Measurements from ENCODE around the gene COX6B1.
"Not testable (repeated sequence)": the region's sequence is repeated elsewhere in the genome, so short reads cannot be mapped to it uniquely, and the experiment has no call there.

Gene COX6B1, protein sequence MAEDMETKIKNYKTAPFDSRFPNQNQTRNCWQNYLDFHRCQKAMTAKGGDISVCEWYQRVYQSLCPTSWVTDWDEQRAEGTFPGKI

DNA sequence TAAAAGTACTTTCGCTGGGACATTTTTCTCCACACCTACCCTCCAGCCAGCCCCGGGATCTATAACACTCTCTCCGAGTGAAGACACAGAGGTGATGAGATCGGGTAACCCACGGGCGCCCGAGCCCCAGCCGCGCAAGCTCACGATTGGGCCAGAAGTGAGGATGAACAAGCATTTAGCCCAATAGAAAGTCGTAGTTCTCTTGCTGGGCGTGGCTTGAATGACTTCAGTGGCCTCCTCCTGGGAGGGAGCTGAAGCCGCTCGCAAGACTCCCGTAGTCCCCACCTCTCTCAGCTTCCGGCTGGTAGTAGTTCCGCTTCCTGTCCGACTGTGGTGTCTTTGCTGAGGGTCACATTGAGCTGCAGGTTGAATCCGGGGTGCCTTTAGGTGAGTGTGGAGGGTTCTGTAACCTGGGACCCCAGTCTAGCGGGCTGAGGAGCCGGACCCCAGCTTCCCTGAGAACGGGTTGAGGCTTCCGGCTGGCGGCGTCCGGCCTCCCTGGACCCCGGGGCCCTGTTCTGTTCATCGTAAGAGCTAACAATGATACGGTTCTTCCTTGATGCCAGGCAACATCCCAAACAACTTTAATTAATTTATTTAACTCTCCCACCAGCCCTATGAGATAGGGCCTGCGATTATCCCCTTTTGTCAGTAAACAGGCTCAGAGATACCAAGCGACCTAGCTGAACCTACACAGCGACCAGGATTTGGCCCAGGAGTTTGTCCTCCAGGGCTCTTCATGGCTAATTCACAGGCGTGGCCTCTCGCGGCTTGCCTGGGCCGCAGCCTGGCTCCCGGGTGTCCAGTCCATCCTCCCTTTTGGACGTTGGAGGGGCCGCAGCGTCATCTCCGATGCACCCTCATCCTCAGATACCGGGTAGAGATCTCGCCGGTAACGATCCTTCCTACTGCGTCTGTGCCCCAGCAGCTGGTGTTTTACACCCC is at the start of gene COX6B1:
TSS of gene COX6B1 (plus strand) at position 307 of the 945 bp plus-strand sequence. CDS start 2,921 bp downstream, outside the sequence.
- no peak within 1 kb of the TSS for H3K27ac ChIP-seq (ENCODE audit: low read length)
- H3K27me3 ChIP-seq (ENCODE audit: control insufficient read depth, insufficient read depth, low read length) = peaks cover 13% of the 10 kb centered on the region
- H3K9ac ChIP-seq (ENCODE audit: low read length) = peak within 1 kb of the TSS; percentile 79
- H3K36me3 ChIP-seq (ENCODE audit: control insufficient read depth, low read depth, low read length) = peaks cover 5% of the 10 kb centered on the region
- H3K4me1 ChIP-seq (ENCODE audit: control insufficient read depth, low read depth, low read length) = no peaks in the 10 kb centered on the region
- H3K4me3 ChIP-seq (ENCODE audit: low read length) = peak within 1 kb of the TSS; percentile 95
- H3K9me3 ChIP-seq (ENCODE audit: control insufficient read depth, low read depth, low read length) = no peaks in the 10 kb centered on the region

DNA sequence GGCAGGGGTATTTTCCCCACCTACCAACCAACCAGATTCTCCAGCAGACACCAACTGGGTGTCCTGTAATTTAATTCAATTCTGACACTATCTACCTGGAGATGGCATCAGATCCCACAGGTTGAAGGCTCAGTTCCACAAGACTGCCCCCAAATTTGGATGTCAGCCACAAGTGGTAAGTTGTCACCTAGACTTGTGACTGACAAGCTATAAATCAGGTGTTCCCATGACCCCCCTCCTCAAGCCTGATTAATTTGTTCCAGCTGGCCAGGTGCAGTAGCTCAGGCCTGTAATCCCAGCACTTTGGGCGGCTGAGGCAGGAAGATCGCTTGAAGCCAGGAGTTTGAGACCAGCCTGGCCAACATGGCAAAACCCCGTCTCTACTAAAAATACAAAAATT is 46.2 kb upstream of the COX6B1 start:
- Histone ChIP-seq H3K27me3 (ENCODE audit: control insufficient read depth, insufficient read depth, low read length) (no peaks in the 10 kb centered on the region), H3K36me3 (ENCODE audit: control insufficient read depth, low read depth, low read length) (no peaks in the 10 kb centered on the region), H3K9me3 (ENCODE audit: control insufficient read depth, low read depth, low read length) (no peaks in the 10 kb centered on the region), H3K4me3 (ENCODE audit: low read length) (no peak overlapping the region), H3K9ac (ENCODE audit: low read length) (no peak overlapping the region), H3K27ac (ENCODE audit: low read length) (no peak overlapping the region), H3K4me1 (ENCODE audit: control insufficient read depth, low read depth, low read length) (no peaks in the 10 kb centered on the region)

DNA sequence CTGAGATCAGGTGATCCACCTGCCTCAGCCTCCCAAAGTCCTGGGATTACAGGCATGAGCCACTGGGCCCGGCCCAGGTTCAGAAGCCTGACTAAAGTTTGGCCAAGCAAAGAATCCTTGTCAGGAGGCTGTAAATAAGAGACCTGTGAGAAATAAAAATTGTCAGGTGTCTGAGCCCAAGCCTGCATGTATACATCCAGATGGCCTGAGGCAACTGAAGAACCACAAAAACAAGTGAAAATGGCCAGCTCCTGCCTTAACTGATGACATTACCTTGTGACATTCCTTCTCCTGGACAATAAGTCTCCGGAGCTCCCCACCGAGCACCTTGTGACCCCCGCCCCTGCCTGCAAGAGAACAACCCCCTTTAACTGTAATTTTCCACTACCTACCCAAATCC is 43.7 kb upstream of the COX6B1 start:
- H3K9me3 ChIP-seq (ENCODE audit: control insufficient read depth, low read depth, low read length); H3K36me3 ChIP-seq (ENCODE audit: control insufficient read depth, low read depth, low read length); H3K27ac ChIP-seq (ENCODE audit: low read length); H3K4me1 ChIP-seq (ENCODE audit: control insufficient read depth, low read depth, low read length); H3K9ac ChIP-seq (ENCODE audit: low read length); H3K4me3 ChIP-seq (ENCODE audit: low read length); H3K27me3 ChIP-seq (ENCODE audit: control insufficient read depth, insufficient read depth, low read length): not testable (repeated sequence)

DNA sequence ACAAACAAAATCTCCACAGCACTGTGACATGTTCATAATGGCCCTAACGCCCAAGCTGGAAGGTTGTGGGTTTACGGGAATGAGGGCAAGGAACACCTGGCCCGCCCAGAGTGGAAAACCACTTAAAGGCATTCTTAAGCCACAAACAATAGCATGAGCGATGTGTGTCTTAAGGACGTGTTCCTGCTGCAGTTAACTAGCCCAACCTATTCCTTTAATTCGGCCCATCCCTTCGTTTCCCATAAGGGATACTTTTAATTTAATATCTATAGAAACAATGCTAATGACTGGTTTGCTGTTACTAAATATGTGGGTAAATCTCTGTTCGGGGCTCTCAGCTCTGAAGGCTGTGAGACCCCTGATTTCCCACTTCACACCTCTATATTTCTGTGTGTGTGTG is 41.0 kb upstream of the COX6B1 start:
- H3K27ac ChIP-seq (ENCODE audit: low read length); H3K4me3 ChIP-seq (ENCODE audit: low read length); H3K4me1 ChIP-seq (ENCODE audit: control insufficient read depth, low read depth, low read length); H3K36me3 ChIP-seq (ENCODE audit: control insufficient read depth, low read depth, low read length); H3K27me3 ChIP-seq (ENCODE audit: control insufficient read depth, insufficient read depth, low read length); H3K9ac ChIP-seq (ENCODE audit: low read length); H3K9me3 ChIP-seq (ENCODE audit: control insufficient read depth, low read depth, low read length): not testable (repeated sequence)

DNA sequence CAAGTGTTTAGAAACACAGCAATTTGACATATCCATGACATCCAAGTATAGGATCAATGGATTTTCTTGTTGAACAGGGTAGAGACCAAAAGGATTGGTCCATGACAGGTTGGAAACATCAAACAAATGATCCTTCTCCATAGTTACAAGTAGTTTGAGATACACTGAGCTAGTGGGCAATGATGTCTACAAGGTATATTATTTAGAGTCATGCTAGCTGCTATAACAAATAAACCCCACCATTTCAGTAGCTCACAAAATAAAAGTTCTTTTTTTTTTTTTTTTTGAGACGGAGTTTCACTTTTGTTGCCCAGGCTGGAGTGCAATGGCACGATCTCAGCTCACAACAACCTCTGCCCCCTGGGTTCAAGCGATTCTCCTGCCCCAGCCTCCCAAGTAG is 40.5 kb upstream of the COX6B1 start:
- H3K27ac ChIP-seq (ENCODE audit: low read length) = no peak overlapping the region
- peaks cover 6% of the 10 kb centered on the region for H3K27me3 ChIP-seq (ENCODE audit: control insufficient read depth, insufficient read depth, low read length)
- no peak overlapping the region for H3K4me3 ChIP-seq (ENCODE audit: low read length)
- H3K9me3 ChIP-seq (ENCODE audit: control insufficient read depth, low read depth, low read length) = no peaks in the 10 kb centered on the region
- no peaks in the 10 kb centered on the region for H3K36me3 ChIP-seq (ENCODE audit: control insufficient read depth, low read depth, low read length)
- H3K9ac ChIP-seq (ENCODE audit: low read length) = no peak overlapping the region
- H3K4me1 ChIP-seq (ENCODE audit: control insufficient read depth, low read depth, low read length) = no peaks in the 10 kb centered on the region

DNA sequence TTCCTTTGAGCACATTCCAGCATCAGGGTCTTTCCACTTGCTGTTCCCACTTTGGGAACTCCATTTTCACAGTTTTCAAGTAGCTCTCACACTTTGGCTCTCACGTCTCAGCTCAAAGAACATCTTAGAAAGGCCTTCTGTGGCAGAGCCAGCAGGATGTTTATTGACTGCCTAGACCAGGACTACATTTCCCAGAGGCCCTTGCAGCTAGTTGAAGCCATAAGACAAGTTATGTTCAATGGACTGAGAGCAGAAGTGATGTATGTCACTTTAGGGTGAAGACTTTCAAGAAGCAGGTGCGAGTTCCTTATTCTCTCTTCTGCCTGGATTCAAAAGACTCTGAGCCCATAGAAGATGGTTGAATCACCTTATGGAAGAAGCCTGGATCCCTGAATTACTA is 39.9 kb upstream of the COX6B1 start:
- no peak overlapping the region for H3K27ac ChIP-seq (ENCODE audit: low read length)
- no peaks in the 10 kb centered on the region for H3K9me3 ChIP-seq (ENCODE audit: control insufficient read depth, low read depth, low read length)
- H3K4me3 ChIP-seq (ENCODE audit: low read length) = no peak overlapping the region
- H3K27me3 ChIP-seq (ENCODE audit: control insufficient read depth, insufficient read depth, low read length) = peaks cover 6% of the 10 kb centered on the region
- no peak overlapping the region for H3K9ac ChIP-seq (ENCODE audit: low read length)
- no peaks in the 10 kb centered on the region for H3K36me3 ChIP-seq (ENCODE audit: control insufficient read depth, low read depth, low read length)
- H3K4me1 ChIP-seq (ENCODE audit: control insufficient read depth, low read depth, low read length) = no peaks in the 10 kb centered on the region

DNA sequence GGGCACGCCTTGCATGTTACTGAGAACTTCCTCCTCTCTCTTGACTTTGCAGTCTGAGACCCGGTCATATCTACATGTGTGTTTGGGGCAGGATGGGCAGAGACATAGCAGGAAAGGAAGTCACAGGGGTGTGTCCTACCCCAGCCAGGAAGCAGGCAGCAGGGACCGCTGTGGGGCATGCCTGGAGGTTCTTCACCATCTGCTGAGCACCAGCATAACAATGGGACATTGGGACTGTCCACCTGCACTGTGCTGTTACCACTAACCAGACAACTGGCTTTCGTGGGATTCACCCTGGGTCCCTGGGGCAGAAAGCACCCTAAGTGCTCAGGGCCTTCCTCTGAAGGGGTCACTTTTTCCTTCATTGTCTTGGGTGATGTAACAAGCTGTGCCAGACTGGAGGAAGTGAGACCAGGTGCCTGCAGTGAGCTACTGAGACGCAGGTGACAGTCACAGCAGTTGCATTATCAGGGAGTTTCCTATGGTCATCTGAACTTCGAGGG is 38.2 kb upstream of the COX6B1 start:
- H3K27ac ChIP-seq (ENCODE audit: low read length) = no peak overlapping the region
- H3K9me3 ChIP-seq (ENCODE audit: control insufficient read depth, low read depth, low read length) = no peaks in the 10 kb centered on the region
- H3K4me3 ChIP-seq (ENCODE audit: low read length) = no peak overlapping the region
- H3K9ac ChIP-seq (ENCODE audit: low read length) = no peak overlapping the region
- no peaks in the 10 kb centered on the region for H3K4me1 ChIP-seq (ENCODE audit: control insufficient read depth, low read depth, low read length)
- H3K36me3 ChIP-seq (ENCODE audit: control insufficient read depth, low read depth, low read length) = no peaks in the 10 kb centered on the region
- H3K27me3 ChIP-seq (ENCODE audit: control insufficient read depth, insufficient read depth, low read length) = peaks cover 6% of the 10 kb centered on the region

DNA sequence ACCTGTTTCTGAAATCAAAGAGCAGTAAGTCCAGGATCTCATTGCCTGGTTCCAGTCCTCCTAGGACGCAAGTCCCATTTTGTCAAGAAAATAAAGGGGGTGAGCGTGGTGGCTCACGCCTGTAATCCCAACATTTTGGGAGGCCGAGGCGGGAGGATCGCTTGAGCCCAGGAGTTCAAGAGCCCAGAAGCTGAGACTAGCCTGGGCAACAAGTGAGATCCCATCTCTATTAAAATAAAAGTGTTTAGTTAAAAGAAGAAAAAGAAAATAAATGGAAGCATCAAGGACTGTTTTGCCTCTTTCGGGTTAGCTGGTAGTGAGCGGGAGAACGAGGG is 35.9 kb upstream of the COX6B1 start:
- H3K27me3 ChIP-seq (ENCODE audit: control insufficient read depth, insufficient read depth, low read length) = peaks cover 6% of the 10 kb centered on the region
- H3K36me3 ChIP-seq (ENCODE audit: control insufficient read depth, low read depth, low read length) = peaks cover 7% of the 10 kb centered on the region
- peak overlapping the region; percentile 93 for H3K4me3 ChIP-seq (ENCODE audit: low read length)
- no peaks in the 10 kb centered on the region for H3K9me3 ChIP-seq (ENCODE audit: control insufficient read depth, low read depth, low read length)
- no peak overlapping the region for H3K27ac ChIP-seq (ENCODE audit: low read length)
- H3K4me1 ChIP-seq (ENCODE audit: control insufficient read depth, low read depth, low read length) = no peaks in the 10 kb centered on the region
- no peak overlapping the region for H3K9ac ChIP-seq (ENCODE audit: low read length)

DNA sequence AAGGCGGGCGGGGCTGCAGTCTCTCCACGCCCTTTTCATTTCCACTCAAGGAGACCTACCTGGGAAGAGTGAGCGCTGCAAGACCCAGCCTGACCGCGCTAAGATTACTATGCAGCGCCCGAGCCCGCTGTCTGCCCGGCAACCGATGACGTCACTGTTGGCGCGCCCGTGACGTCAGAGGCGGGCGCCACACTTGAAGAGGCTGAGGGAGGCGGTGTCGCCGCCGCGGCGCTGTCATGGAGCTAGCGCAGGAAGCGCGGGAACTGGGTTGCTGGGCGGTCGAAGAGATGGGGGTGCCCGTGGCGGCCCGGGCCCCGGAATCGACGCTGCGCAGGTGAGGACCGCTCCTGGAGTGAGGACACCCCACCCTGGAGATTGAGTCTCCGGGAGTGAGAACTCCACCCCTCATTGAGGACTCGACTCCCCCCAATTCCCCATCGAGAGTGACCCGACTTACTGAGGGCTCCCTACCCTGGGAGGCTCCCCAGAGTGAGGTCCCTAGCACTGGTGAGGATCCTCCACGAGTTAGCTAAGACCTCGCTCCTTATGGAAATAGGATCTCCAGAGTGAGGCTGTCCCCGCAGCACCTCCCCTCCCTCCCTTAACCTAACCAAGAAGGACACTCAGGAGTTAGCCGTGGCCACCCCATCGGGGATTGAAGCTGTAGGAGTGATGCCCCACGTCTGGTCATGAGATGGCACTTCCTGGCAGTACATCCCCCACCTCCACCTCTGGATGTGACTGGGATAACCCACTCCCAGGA is 35.4 kb upstream of the COX6B1 start, which contains the start of gene HAUS5:
TSS of gene HAUS5 (plus strand) at position 177 of the 763 bp plus-strand sequence. CDS start at position 237, 60 bp downstream.
- peak within 1 kb of the TSS; percentile 93 for H3K4me3 ChIP-seq (ENCODE audit: low read length)
- peaks cover 6% of the 10 kb centered on the region for H3K27me3 ChIP-seq (ENCODE audit: control insufficient read depth, insufficient read depth, low read length)
- H3K9me3 ChIP-seq (ENCODE audit: control insufficient read depth, low read depth, low read length) = no peaks in the 10 kb centered on the region
- H3K27ac ChIP-seq (ENCODE audit: low read length) = peak within 1 kb of the TSS; percentile 17
- H3K9ac ChIP-seq (ENCODE audit: low read length) = peak within 1 kb of the TSS; percentile 87
- no peaks in the 10 kb centered on the region for H3K4me1 ChIP-seq (ENCODE audit: control insufficient read depth, low read depth, low read length)
- H3K36me3 ChIP-seq (ENCODE audit: control insufficient read depth, low read depth, low read length) = peaks cover 7% of the 10 kb centered on the region

DNA sequence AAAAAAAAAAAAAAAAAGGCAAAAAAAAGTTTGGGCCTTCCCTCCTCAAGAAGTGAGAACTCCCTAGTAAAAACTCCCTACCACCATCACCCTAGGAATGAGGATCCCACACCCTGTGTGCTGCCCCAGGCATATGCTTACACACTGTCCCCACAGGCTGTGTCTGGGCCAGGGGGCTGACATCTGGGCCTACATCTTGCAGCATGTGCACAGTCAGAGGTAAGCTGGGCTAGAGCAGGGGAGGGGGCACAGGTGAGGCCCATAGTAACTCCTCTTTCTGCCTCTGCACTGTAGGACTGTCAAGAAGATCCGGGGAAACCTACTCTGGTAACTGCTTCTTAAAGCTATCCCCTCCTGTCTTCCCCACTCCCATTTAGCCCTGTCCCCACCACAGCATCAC is 34.5 kb upstream of the COX6B1 start:
- Histone ChIP-seq H3K27ac (ENCODE audit: low read length) (no peak overlapping the region), H3K9me3 (ENCODE audit: control insufficient read depth, low read depth, low read length) (no peaks in the 10 kb centered on the region), H3K4me3 (ENCODE audit: low read length) (peak overlapping the region; percentile 93), H3K27me3 (ENCODE audit: control insufficient read depth, insufficient read depth, low read length) (peaks cover 6% of the 10 kb centered on the region), H3K9ac (ENCODE audit: low read length) (no peak overlapping the region), H3K4me1 (ENCODE audit: control insufficient read depth, low read depth, low read length) (no peaks in the 10 kb centered on the region), H3K36me3 (ENCODE audit: control insufficient read depth, low read depth, low read length) (peaks cover 7% of the 10 kb centered on the region)

DNA sequence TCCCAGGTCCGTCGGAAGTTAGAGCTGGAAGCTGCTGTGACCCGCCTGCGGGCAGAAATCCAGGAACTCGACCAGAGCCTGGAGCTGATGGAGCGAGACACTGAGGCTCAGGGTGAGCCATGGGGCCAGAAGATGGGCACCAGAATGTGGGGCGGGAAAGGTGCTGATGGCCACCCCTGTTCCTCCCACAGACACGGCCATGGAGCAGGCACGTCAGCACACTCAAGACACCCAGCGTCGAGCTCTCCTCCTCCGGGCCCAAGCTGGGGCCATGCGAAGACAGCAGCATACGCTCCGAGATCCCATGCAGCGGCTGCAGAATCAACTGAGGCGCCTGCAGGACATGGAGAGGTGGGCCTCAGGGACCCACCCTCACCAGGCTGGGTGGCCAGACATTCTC is 33.1 kb upstream of the COX6B1 start:
- peaks cover 6% of the 10 kb centered on the region for H3K27me3 ChIP-seq (ENCODE audit: control insufficient read depth, insufficient read depth, low read length)
- H3K27ac ChIP-seq (ENCODE audit: low read length) = no peak overlapping the region
- no peak overlapping the region for H3K9ac ChIP-seq (ENCODE audit: low read length)
- no peaks in the 10 kb centered on the region for H3K9me3 ChIP-seq (ENCODE audit: control insufficient read depth, low read depth, low read length)
- no peak overlapping the region for H3K4me3 ChIP-seq (ENCODE audit: low read length)
- peaks cover 7% of the 10 kb centered on the region for H3K36me3 ChIP-seq (ENCODE audit: control insufficient read depth, low read depth, low read length)
- H3K4me1 ChIP-seq (ENCODE audit: control insufficient read depth, low read depth, low read length) = no peaks in the 10 kb centered on the region

Measured in iPS-18a (cell line).